ENCODE measurements around the gene MKRN2OS.
"Not testable (repeated sequence)": the region's sequence is repeated elsewhere in the genome, so short reads cannot be mapped to it uniquely, and the experiment has no call there.

MKRN2OS gene

GRCh38 chr3:12561397-12561796, 16.1 kb upstream of the MKRN2OS start:
- DNase-seq (ENCODE audit: low read depth) = no peak

- no peak for DNase-seq (ENCODE audit: low read depth)
These were observed 15.3 kb upstream of the MKRN2OS start for GRCh38 chr3:12560505-12561190.

GRCh38 chr3:12559520-12559919, 14.2 kb upstream of the MKRN2OS start:
- DNase-seq (ENCODE audit: low read depth) = no peak

- no peak for DNase-seq (ENCODE audit: low read depth)
These were observed 13.4 kb upstream of the MKRN2OS start for GRCh38 chr3:12558706-12559105.

- DNase-seq (ENCODE audit: low read depth) = no peak
These were observed 12.3 kb upstream of the MKRN2OS start for GRCh38 chr3:12557473-12558100.

GRCh38 chr3:12556690-12557472, 11.6 kb upstream of the MKRN2OS start, which contains the start of gene MKRN2:
TSS of gene MKRN2 (plus strand) at chr3:12557087. CDS start at chr3:12557151, 64 bp downstream.
- DNase-seq (ENCODE audit: low read depth) = peak; percentile 57

GRCh38 chr3:12556314-12556689, 11.0 kb upstream of the MKRN2OS start:
- no peak for DNase-seq (ENCODE audit: low read depth)

GRCh38 chr3:12553921-12554391, 8.7 kb upstream of the MKRN2OS start:
- DNase-seq (ENCODE audit: low read depth) = no peak

- DNase-seq (ENCODE audit: low read depth) = no peak
These were observed 4.9 kb upstream of the MKRN2OS start for GRCh38 chr3:12549971-12550760.

GRCh38 chr3:12544652-12545472, 437 bp downstream of the MKRN2OS start:
- DNase-seq (ENCODE audit: low read depth) = no peak

- DNase-seq (ENCODE audit: low read depth) = not testable (repeated sequence)
These were observed 1.8 kb downstream of the MKRN2OS start for GRCh38 chr3:12543497-12543896.

GRCh38 chr3:12541625-12542024, 3.7 kb downstream of the MKRN2OS start:
- DNase-seq (ENCODE audit: low read depth) = no peak

GRCh38 chr3:12536423-12536822, 8.9 kb downstream of the MKRN2OS start:
- no peak for DNase-seq (ENCODE audit: low read depth)

GRCh38 chr3:12532182-12532581, 13.1 kb downstream of the MKRN2OS start:
- DNase-seq (ENCODE audit: low read depth) = no peak

GRCh38 chr3:12527757-12528143, 17.5 kb downstream of the MKRN2OS start:
- DNase-seq (ENCODE audit: low read depth) = no peak

- DNase-seq (ENCODE audit: low read depth) = no peak
These were observed 22.6 kb downstream of the MKRN2OS start for GRCh38 chr3:12522721-12523120.

- no peak for DNase-seq (ENCODE audit: low read depth)
These were observed 24.3 kb downstream of the MKRN2OS start for GRCh38 chr3:12521010-12521409.

GRCh38 chr3:12518261-12519028, 26.9 kb downstream of the MKRN2OS start:
- no peak for DNase-seq (ENCODE audit: low read depth)

GRCh38 chr3:12516873-12517272, 28.4 kb downstream of the MKRN2OS start:
- DNase-seq (ENCODE audit: low read depth) = no peak

GRCh38 chr3:12515631-12516030, 29.7 kb downstream of the MKRN2OS start:
- DNase-seq (ENCODE audit: low read depth) = no peak

Data from fibroblast of the conjunctiva (primary cell).